HepG2 (cell line): Measurements from ENCODE around the gene NOCT. TPM values are rescaled to one million over a fixed set of nuclear protein-coding genes. Genes with fewer than 3 reads are reported as not detected.

Source experiments
- CCAR2 ChIP-seq: fragments of 200-400 bp; formaldehyde crosslinking; optimal IDR thresholded peaks from 2 replicates; pipeline ENCODE3; 2018; ENCODE audit warnings: low read depth, mild to moderate bottlenecking, low read length, moderate library complexity
- FOXM1 ChIP-seq: sonication (generic); formaldehyde crosslinking; IDR thresholded peaks from 2 replicates; pipeline ENCODE4 v1.5.0; 2020; ENCODE audit warnings: missing genetic modification reagents
- GMEB1 ChIP-seq: sonication (generic); formaldehyde crosslinking; IDR thresholded peaks from 2 replicates; pipeline ENCODE4 v1.5.1; 2020; ENCODE audit warnings: missing genetic modification reagents, mild to moderate bottlenecking, borderline replicate concordance
- HDAC2 ChIP-seq: sonication (generic); formaldehyde crosslinking; IDR thresholded peaks from 2 replicates; pipeline ENCODE4 v1.4.0; 2020; ENCODE audit warnings: missing genetic modification reagents
- HMG20A ChIP-seq: IDR thresholded peaks from 2 replicates; pipeline ENCODE4 v1.6.1; 2016; ENCODE audit warnings: borderline replicate concordance
- HNRNPLL ChIP-seq: fragments of 200-400 bp; formaldehyde crosslinking; IDR thresholded peaks from 2 replicates; pipeline ENCODE4 v1.6.1; 2017; ENCODE audit warnings: mild to moderate bottlenecking, low read depth, low read length; ENCODE audit not compliant: poor library complexity, severe bottlenecking
- HOXA5 ChIP-seq: sonication (generic); formaldehyde crosslinking; IDR thresholded peaks from 2 replicates; pipeline ENCODE4 v1.4.0; 2020; ENCODE audit warnings: missing genetic modification reagents
- IRX3 ChIP-seq: sonication (generic); formaldehyde crosslinking; IDR thresholded peaks from 2 replicates; pipeline ENCODE4 v1.8.1; 2023; ENCODE audit warnings: mild to moderate bottlenecking, low read depth, missing genetic modification reagents, borderline replicate concordance
- MYNN ChIP-seq: sonication (generic); formaldehyde crosslinking; IDR thresholded peaks from 2 replicates; pipeline ENCODE4 v1.4.0; 2020; ENCODE audit warnings: mild to moderate bottlenecking, low read depth, missing genetic modification reagents
- POLR2AphosphoS5 ChIP-seq: IDR thresholded peaks from 2 replicates; pipeline ENCODE4 v1.6.1; 2012; ENCODE audit warnings: low read depth, low read length
- RFX3 ChIP-seq: IDR thresholded peaks from 2 replicates; pipeline ENCODE4 v1.6.1; 2016; ENCODE audit warnings: missing biosample characterization, missing genetic modification reagents
- RXRA ChIP-seq: sonication (generic); formaldehyde crosslinking; IDR thresholded peaks from 2 replicates; pipeline ENCODE4 v1.5.1; 2020; ENCODE audit warnings: missing genetic modification reagents
- SALL2 ChIP-seq: sonication (generic); formaldehyde crosslinking; IDR thresholded peaks from 2 replicates; pipeline ENCODE4 v1.8.1; 2023; ENCODE audit warnings: mild to moderate bottlenecking, missing genetic modification reagents, inconsistent platforms
- TFDP1 ChIP-seq: IDR thresholded peaks from 2 replicates; pipeline ENCODE4 v1.6.1; 2016; ENCODE audit warnings: missing compliant biosample characterization, missing genetic modification reagents, borderline replicate concordance
- THYN1 ChIP-seq: sonication (generic); formaldehyde crosslinking; IDR thresholded peaks from 2 replicates; pipeline ENCODE4 v1.8.1; 2023; ENCODE audit warnings: low read depth, mild to moderate bottlenecking, moderate library complexity, missing genetic modification reagents, borderline replicate concordance
- XBP1 ChIP-seq: sonication (generic); formaldehyde crosslinking; IDR thresholded peaks from 2 replicates; pipeline ENCODE4 v1.5.0; 2020; ENCODE audit warnings: missing genetic modification reagents
- ZFP36L1 ChIP-seq: sonication (generic); formaldehyde crosslinking; IDR thresholded peaks from 2 replicates; pipeline ENCODE4 v1.8.0; 2022; ENCODE audit warnings: mild to moderate bottlenecking, missing genetic modification reagents, moderate library complexity
- ZNF10 ChIP-seq: sonication (generic); formaldehyde crosslinking; IDR thresholded peaks from 2 replicates; pipeline ENCODE4 v1.4.0; 2020; ENCODE audit warnings: mild to moderate bottlenecking, low read depth, missing genetic modification reagents, borderline replicate concordance
- ZNF83 ChIP-seq: sonication (generic); formaldehyde crosslinking; IDR thresholded peaks from 2 replicates; pipeline ENCODE4 v1.4.0; 2020; ENCODE audit warnings: missing genetic modification reagents, mild to moderate bottlenecking, borderline replicate concordance
- ZZZ3 ChIP-seq: sonication (generic); formaldehyde crosslinking; IDR thresholded peaks from 2 replicates; pipeline ENCODE4 v1.4.0; 2020; ENCODE audit warnings: missing genetic modification reagents, mild to moderate bottlenecking, borderline replicate concordance
- polyA plus RNA-seq, 8 experiments: library from polyadenylated mRNA; depleted of rRNA in 3 of 8; stranded (reverse) in 7 of 8; unstranded in 1 of 8; fragments of >200 nt; fragmentation: Illumina TruSeq in 4 of 8; extraction: Trizol in 4 of 8; gene quantifications; 2 replicates each; pipeline versions ENCODE4 v1.2.1 to v1.2.3, GENCODE V29; 2011 to 2016; ENCODE audit warnings: low read depth in 4 of 8, missing spikeins in 1 of 8, mixed read lengths in 1 of 8; ENCODE audit not compliant: insufficient read depth in 1 of 8
- total RNA-seq, 5 experiments: library from RNA; depleted of rRNA; stranded (reverse); fragments of >200 nt; fragmentation: Illumina TruSeq; extraction: Trizol; gene quantifications; 2 replicates each; pipeline ENCODE4 v1.2.3, GENCODE V29; 2016; ENCODE audit warnings: low read depth in 1 of 5
- TF ChIP-seq, protein P1 (sequence below): sonication (generic); formaldehyde crosslinking; IDR thresholded peaks from 2 replicates; pipeline ENCODE4 v1.8.0; 2022; ENCODE audit warnings: mild to moderate bottlenecking, missing genetic modification reagents, moderate library complexity
- TF ChIP-seq, protein P2 (sequence below): sonication (generic); formaldehyde crosslinking; IDR thresholded peaks from 2 replicates; pipeline ENCODE4 v1.4.0; 2020; ENCODE audit warnings: missing genetic modification reagents

The NOCT gene
- total and polyA plus RNA-seq, 2 of the 13 experiments (the other 11 are each of a cell fraction or from before 2014, with no cell fraction given), result 3.6 to 13.1 TPM

DNA sequence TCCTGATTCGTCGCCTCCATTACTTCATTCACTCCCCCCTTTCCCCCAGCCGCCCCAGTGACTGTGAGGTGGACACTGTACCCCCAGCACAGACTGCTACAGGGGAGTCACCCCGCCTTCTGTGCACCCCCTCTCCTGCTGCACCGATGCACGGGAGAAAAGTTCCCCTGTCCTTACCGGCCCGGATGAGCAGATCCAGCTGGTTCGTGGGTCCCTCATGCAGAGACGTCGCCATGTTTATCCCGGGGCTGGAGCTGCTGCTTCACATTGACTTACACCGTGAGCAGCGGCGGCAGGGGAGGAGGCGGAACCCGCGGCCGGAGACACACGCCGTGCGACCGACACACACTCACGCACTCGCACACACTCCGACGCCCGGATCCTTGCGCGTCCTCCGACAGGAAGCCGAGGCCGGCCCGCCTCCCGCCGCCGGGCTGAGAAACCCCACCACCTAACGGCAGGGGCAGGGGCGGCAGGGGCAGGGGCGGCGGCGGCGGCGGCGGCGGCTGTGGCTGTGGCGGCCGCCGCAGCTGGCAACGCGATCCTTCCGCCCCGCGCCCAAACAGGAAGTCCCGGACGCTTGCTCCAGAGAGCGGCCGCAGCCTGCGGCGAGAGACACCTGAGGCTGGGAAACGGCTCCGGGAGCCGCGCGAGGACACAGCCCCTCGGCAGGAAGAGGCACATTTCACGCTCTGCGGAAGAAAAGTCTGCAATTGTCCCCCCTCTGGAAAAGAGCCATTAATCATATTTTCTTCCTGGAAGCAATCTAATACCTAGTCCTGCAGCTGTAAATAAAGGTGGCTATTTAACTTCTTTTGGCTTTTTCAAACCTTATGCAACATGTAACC, 68.6 kb downstream of the NOCT start (continued):
- TF ChIP-seq HNRNPLL (peak; percentile 81), ZNF83 (no peak), ZZZ3 (CRISPR knock-in tag) (no peak), RXRA (peak; percentile 62; the same call in 1 of the 2 replicates), HOXA5 (no peak), HMG20A (CRISPR knock-in tag) (no peak), HDAC2 (peak; percentile 44), TFDP1 (peak; percentile 71; the same call in 1 of the 2 replicates), GMEB1 (CRISPR knock-in tag) (peak; percentile 94), ZFP36L1 (no peak), FOXM1 (CRISPR knock-in tag) (no peak), SALL2 (CRISPR knock-in tag) (peak; percentile 60; the same call in 1 of the 2 replicates), ZNF10 (no peak), CCAR2 (no peak), POLR2AphosphoS5 (peak; percentile 45), IRX3 (0 out of 2 replicates have a peak, but pooled peaks have one; percentile 12), RFX3 (CRISPR knock-in tag) (no peak), THYN1 (CRISPR knock-in tag) (no peak), MYNN (CRISPR knock-in tag) (no peak), XBP1 (CRISPR knock-in tag) (0 out of 2 replicates have a peak, but pooled peaks have one; percentile 20)
- TF ChIP-seq, protein P1, sequence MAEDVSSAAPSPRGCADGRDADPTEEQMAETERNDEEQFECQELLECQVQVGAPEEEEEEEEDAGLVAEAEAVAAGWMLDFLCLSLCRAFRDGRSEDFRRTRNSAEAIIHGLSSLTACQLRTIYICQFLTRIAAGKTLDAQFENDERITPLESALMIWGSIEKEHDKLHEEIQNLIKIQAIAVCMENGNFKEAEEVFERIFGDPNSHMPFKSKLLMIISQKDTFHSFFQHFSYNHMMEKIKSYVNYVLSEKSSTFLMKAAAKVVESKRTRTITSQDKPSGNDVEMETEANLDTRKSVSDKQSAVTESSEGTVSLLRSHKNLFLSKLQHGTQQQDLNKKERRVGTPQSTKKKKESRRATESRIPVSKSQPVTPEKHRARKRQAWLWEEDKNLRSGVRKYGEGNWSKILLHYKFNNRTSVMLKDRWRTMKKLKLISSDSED (CRISPR knock-in tag), result no peak
- TF ChIP-seq, protein P2, sequence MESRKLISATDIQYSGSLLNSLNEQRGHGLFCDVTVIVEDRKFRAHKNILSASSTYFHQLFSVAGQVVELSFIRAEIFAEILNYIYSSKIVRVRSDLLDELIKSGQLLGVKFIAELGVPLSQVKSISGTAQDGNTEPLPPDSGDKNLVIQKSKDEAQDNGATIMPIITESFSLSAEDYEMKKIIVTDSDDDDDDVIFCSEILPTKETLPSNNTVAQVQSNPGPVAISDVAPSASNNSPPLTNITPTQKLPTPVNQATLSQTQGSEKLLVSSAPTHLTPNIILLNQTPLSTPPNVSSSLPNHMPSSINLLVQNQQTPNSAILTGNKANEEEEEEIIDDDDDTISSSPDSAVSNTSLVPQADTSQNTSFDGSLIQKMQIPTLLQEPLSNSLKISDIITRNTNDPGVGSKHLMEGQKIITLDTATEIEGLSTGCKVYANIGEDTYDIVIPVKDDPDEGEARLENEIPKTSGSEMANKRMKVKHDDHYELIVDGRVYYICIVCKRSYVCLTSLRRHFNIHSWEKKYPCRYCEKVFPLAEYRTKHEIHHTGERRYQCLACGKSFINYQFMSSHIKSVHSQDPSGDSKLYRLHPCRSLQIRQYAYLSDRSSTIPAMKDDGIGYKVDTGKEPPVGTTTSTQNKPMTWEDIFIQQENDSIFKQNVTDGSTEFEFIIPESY (CRISPR knock-in tag), result no peak
